GM08714 (cell line): ENCODE measurements around the gene UPF2.

Source experiments
- H3K4me3 ChIP-seq: fragments of 200-500 bp; sonication (Bioruptor generic); 2 replicates; pipeline ENCODE4 v1.5.1; 2014; ENCODE audit warnings: mild to moderate bottlenecking, low read length, inconsistent platforms
- ZNF274 ChIP-seq: IDR thresholded peaks from 2 replicates; pipeline ENCODE4 v1.6.1; 2012; ENCODE audit warnings: mild to moderate bottlenecking, low read depth, low read length

Gene UPF2

DNA sequence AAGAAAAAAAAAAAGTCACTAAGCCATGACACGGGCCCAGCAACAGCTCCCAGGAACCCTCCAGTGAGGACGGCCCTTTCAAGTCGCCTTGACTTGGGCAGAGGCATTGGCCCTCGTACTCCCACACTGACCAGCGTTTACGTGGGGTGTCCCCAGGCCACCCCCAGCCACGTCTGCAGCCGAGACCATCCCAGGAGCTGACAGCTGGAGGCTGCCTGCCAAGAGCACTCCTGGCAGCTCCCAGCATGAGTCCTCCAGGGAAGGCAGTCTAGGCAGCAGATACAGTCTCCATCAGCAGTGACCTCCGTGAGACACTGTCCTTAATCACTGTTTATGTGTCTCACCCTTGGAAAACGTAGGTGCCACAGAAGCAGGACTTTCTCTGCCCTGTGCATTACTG is 133.0 kb downstream of the UPF2 start:
- no peak overlapping the region for H3K4me3 ChIP-seq
- no peak for TF ChIP-seq ZNF274

DNA sequence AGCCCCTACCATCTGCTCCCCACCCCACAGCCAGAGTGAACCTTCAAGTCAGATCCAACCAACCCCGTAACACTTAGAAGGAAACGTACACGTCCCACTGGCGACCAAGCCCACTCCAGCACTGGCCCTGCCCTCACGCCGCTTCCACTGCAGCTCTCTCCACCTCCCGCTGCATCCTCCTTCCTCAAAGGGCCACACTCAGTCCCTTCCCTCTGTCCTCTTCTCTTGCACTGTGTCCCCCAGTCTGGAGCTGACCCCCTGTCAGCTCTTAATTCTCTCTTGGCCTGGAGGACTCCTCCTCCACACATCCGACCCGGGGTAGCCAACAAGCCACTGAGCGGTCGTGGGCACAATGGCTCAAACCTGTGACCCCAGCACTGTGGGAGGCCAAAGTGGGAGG is 133.6 kb downstream of the UPF2 start:
- no peak for TF ChIP-seq ZNF274
- H3K4me3 ChIP-seq, result no peak overlapping the region

DNA sequence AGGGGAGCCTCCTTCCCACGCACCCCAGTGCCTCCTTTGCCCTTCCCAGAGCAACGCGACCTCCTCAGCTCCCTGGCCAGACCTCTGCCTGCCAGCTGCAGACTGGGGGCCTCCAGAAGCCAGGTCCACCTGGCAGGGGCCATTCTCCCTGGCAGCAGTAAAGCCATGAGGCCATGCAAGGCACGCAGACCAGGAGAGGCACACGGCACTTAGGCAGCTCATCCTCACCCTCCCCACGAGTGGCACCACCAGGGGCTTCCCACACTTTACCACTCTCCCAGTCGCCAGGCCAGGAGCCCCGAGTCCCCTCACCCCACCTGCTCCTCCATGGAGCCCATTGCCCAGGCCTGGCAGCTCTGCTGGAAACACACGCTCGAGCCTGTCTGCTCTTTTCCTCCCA is 134.1 kb downstream of the UPF2 start:
- H3K4me3 ChIP-seq, result no peak overlapping the region
- no peak for TF ChIP-seq ZNF274

DNA sequence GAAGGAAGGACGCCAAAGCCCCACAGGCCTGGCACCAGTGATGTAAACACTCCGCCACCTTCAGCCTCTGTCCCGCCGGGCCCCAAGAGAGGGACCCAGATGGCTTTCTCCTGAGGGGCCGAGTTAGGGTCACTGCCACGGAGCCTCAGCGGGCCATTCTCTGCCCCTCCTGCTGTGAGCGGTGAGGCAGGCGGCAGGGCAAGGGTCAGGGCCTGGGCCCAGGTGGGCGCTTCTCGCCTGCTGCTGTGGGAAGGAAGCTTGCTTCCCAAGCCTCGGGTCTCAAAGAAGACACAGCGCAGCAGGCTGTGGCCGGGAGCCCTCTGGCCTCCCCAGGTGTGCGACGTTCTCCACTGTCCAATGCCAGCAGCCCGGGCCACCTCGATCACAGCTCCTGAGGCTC is 134.7 kb downstream of the UPF2 start:
- TF ChIP-seq ZNF274, result no peak
- H3K4me3 ChIP-seq, result no peak overlapping the region

DNA sequence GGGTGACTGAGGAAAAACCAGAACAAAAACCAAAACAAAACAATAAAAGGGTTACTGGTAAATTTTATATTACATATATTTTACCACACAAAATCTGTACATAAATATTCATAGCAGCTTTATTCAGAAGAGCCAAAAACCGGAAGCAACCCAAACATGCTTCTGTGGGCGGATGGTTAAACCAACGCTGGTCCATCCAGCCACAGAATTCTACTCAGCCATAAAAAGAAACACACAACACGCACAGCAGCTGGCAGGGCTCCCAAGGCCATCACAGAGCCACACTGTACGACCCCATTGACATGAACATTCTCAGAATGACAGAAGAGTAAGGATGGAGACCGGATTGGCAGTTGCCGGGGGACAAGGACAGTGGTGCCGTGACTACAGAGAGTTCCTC is 135.9 kb downstream of the UPF2 start:
- H3K4me3 ChIP-seq, result no peak overlapping the region
- TF ChIP-seq ZNF274, result no peak

DNA sequence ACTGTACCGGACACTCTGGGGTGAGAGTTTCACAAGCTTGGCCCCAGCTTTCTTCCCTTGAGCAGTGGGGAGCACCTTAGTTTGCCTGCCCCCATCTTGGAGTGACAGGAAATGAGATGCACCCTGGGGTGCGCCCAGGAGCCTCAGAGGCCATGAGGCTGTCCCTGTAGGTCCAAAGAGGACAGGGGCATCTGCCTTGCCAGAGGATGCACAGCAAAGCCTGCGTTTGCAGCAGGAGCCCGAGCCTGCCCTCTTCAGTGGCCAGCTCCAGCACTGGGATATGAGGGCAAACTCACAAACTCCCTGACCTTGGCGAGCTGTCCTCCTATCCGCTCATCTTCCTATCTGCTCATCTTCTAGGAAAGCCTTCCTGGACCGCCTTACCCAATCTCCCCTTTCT is 140.0 kb downstream of the UPF2 start:
- no peak overlapping the region for H3K4me3 ChIP-seq
- TF ChIP-seq ZNF274, result no peak

DNA sequence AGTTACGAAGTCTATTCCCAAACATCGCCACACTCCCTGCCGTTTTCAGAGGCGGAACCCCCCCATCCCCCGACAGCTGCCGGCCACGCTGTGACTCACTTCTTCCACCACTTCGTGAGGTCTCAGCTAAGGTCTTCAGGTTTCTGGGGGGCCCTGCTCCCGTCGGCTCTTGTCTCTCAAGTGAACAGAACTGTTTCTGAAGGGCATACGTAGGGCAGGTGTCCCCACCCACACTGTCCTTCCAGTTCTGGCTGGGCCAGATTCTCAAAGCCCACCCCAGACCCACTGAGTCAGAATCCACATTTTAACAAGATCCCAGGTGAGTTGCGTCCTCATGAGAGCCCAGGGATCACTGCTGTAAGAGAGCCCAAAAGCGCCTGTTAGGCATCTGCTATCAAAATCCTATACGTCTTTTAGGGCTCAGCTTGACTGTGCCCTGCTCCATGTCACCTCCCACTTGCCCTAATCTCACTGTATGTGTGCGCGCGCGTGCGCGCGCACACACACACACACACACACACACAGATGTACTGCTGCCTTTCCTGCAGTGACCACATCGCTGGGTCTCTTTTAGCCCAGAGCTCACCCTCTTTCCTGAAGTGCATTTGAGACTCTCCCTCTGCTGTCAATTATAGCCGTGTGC is 140.7 kb downstream of the UPF2 start:
- H3K4me3 ChIP-seq, result no peak overlapping the region
- no peak for TF ChIP-seq ZNF274

DNA sequence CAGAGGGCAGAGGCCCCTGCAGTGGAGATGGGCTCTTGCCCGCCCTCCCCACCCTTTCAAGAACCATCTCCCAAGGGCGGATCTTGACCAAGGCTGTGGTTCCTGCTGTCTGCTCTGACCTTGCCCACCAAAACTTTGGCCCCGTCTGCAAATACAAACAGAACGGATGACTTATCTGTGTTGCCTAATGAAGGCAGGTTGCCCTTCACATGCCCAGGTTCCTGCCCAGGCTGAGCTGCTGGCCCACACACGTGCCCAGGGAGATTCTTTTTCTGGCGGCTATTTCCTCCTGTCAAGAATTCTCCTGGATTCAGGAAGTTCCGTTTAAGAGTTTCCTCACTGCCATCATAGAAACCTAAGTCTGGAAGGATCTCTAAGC is 141.2 kb downstream of the UPF2 start:
- TF ChIP-seq ZNF274, result no peak
- no peak overlapping the region for H3K4me3 ChIP-seq

DNA sequence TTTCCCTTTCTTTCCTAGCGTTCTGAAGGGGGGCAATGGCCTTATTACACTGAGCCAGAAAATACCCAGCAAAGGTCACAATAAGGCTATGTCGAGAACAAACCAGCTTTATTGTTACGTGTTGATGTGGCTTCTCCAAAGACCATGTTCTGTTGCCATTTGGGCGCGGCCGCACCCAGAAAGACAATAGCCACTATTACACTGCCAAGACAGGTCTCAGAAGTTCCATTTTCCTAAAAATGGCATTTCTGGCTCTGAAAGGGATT is 141.6 kb downstream of the UPF2 start:
- TF ChIP-seq ZNF274, result no peak
- H3K4me3 ChIP-seq, result no peak overlapping the region

DNA sequence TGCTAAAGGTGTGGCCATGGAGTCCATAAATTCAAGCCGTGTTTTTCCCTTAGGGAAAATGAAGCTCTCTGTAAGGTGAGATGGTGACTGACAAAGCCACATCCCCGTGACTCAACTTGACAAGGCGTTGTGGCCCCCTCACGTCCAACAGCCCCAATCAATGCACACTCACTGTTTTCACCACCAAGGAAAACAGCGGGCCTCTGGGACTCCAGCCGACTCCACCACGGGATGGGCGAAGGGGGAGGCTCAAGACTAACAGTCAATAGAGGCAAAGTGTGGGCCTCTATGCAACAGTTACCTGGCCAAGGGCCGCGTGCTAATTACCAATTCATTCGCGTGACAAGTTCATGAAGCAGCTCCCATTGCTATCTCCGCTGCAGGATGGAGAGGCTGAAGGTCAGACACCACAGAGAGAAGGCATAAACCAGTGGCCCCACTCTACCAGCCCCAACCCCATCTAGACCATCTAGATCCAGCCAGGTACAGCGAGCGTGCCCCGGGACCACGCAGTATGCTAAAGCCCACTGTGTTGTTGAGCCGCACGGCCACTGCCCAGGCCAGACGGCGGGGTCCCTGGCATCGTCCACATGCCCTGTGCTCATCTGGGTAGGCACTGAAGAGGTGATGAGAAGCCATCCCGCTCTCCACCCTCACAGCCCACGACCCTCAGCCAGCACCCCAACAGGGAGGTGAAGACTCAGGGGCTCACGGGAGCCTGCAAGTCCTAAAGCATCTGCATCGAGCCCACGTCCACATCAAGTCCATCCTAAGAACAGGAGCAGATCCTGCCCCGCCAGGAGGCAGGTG is 143.3 kb downstream of the UPF2 start:
- TF ChIP-seq ZNF274, result no peak

DNA sequence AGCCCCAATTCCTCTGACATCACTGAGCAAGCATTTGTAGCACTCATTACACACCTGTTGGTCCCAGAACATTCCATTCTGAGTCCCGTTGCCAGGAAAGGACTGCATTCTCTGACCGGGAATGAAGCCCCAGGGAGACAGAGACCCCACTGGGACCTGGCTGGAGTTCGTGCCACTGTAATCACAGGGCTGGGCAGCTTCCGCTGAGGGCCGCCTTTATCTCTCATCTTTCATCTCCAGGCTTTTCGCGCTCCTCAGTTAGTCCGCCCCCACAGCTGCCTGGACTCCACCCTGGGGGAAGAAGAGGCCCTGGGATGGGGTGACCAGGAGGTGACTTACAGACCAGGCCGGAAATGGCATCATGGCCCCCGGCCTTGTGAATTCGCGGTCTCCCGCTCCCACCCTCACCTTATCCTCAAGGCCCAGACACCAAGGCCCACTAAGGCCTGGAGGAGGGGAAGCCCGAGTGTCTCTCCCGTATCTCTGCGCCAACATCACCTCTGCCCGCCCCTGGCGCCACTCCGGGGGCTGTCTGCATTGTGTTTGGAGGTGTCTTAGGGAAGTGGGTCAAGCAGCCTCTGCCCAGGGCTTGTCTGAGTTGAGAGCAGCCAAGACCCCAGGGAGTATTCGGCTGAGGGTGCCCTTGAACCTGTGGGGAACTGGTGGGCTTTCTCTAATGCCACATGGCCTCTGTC is 144.1 kb downstream of the UPF2 start:
- no peak for TF ChIP-seq ZNF274

More for the DNA sequence above, 143.3 kb downstream of the UPF2 start:
- H3K4me3 ChIP-seq, result no peak overlapping the region

DNA sequence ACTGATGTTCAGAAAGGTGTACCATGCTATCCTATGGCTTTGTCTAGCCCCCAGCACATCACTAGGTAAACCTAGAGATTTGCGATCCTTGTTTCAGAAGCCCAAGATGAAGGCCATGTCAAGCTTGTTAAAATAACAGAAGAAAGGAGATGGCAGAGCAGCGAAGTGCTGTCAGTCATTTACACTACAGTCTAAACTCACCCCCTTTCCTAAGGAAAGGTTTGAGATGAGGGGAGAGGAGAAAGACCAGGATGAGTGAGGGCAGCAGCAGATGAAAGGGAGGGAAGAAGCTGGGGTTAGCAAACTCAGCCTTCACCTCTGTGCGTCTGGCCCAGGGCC is 144.6 kb downstream of the UPF2 start:
- no peak for TF ChIP-seq ZNF274
- no peak overlapping the region for H3K4me3 ChIP-seq

More for the DNA sequence above, 144.1 kb downstream of the UPF2 start:
- no peak overlapping the region for H3K4me3 ChIP-seq

DNA sequence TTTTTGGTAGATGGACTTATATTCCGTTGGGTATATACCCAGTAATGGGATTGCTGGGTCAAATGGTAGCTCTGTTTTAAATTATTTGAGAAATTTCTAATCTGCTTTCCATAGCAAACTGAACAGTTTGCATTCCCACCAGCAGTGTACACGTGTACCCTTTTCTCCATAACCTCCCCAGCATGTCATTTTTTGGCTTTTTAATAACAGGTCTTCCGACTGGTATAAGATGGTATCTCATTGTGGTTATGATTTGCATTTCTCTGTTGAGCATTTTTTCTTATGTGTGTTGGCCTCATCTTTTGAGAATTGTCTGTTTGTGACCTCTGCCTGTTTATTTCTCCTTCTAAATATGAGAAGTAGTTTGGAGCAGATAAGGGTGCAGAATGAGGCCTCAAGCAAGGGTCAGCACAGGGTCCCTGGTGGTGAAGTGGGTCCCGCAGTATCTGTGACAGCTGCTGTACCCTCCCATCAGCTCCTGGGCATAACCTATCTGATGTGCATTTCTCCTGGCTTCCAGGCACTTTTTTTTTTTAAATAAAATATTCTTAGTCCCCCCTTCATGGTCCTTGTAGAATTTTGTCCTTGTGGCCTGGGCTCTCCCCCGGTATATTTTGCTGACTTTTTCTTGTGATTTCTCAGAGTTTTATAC is 145.9 kb downstream of the UPF2 start:
- no peak overlapping the region for H3K4me3 ChIP-seq
- no peak for TF ChIP-seq ZNF274

DNA sequence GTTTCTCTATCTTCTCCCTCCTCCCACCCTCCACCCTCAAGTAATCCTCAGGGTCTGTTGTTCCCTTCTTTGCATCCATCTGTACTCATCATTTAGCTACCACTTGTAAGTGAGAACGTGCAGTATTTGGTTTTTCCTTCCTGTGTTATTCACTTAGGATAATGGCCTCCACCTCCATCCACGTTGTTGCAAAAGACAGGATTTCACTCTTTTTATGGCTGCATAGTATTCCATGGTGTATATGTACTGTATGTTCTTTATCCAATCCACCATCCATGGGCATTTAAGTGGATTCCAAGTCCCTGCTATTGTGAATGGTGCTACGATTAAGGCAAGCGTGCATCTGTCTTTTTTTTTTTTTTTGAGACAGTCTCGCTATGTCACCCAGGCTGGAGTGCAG is 147.0 kb downstream of the UPF2 start:
- no peak for TF ChIP-seq ZNF274
- H3K4me3 ChIP-seq, result no peak overlapping the region

DNA sequence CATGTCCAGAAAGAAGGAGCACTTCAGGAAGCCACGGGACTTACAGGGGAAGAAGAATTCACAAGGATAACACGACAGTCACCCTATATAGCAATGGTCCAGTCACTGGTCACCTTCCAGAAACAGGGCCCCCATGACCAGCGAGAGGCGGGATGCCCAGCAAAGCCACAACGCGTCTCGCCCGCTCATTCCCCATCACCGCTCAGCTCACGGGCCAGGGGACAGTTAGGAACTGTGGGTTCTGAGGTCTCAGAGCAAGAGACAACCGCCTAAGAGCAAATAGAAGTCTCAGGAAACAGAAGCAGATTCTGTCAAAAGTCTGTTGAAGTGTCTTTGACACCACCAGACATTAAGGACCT is 147.5 kb downstream of the UPF2 start:
- no peak for TF ChIP-seq ZNF274
- no peak overlapping the region for H3K4me3 ChIP-seq
